Measurements from ENCODE around the gene GTF2A1L. TPM values are rescaled to one million over a fixed set of nuclear protein-coding genes. Genes with fewer than 3 reads are reported as not detected.
"Not testable (repeated sequence)": the region's sequence is repeated elsewhere in the genome, so short reads cannot be mapped to it uniquely, and the experiment has no call there.

GTF2A1L gene
- total RNA-seq, 1 donor from 2014 or later: not detected

- no peak overlapping the region for H3K27ac Mint-ChIP-seq (ENCODE audit: unreplicated experiment)
Measured at GRCh38 chr2:48619526-48619925, 1.9 kb downstream of the GTF2A1L start.

GRCh38 chr2:48620604-48621003 lies 2.9 kb downstream of the GTF2A1L start:
- H3K27me3 Mint-ChIP-seq (ENCODE audit: unreplicated experiment): no peaks in the 10 kb centered on the region
- no peak overlapping the region for H3K4me3 Mint-ChIP-seq (ENCODE audit: unreplicated experiment)
- no peaks in the 10 kb centered on the region for H3K4me1 Mint-ChIP-seq (ENCODE audit: unreplicated experiment)
- DNase-seq (ENCODE audit: low spot score): no peak
- H3K27ac Mint-ChIP-seq (ENCODE audit: unreplicated experiment): no peak overlapping the region
- H3K9me3 Mint-ChIP-seq (ENCODE audit: unreplicated experiment): no peaks in the 10 kb centered on the region
- no peak for TF ChIP-seq CTCF (IDR thresholded peaks at IDR 0.05; ENCODE audit: unreplicated experiment)
- H3K36me3 Mint-ChIP-seq (ENCODE audit: low read depth, unreplicated experiment): no peaks in the 10 kb centered on the region

More at GRCh38 chr2:48619526-48619925, 1.9 kb downstream of the GTF2A1L start:
- no peak overlapping the region for H3K4me3 Mint-ChIP-seq (ENCODE audit: unreplicated experiment)
- TF ChIP-seq CTCF (IDR thresholded peaks at IDR 0.05; ENCODE audit: unreplicated experiment): no peak
- no peaks in the 10 kb centered on the region for H3K36me3 Mint-ChIP-seq (ENCODE audit: low read depth, unreplicated experiment)
- H3K4me1 Mint-ChIP-seq (ENCODE audit: unreplicated experiment): no peaks in the 10 kb centered on the region
- H3K27me3 Mint-ChIP-seq (ENCODE audit: unreplicated experiment): peaks cover 1% of the 10 kb centered on the region
- DNase-seq (ENCODE audit: low spot score): no peak
- H3K9me3 Mint-ChIP-seq (ENCODE audit: unreplicated experiment): no peaks in the 10 kb centered on the region

GRCh38 chr2:48622691-48623090 lies 5.0 kb downstream of the GTF2A1L start:
- not testable (repeated sequence) for H3K4me1 Mint-ChIP-seq (ENCODE audit: unreplicated experiment); H3K27me3 Mint-ChIP-seq (ENCODE audit: unreplicated experiment); H3K9me3 Mint-ChIP-seq (ENCODE audit: unreplicated experiment); DNase-seq (ENCODE audit: low spot score); H3K4me3 Mint-ChIP-seq (ENCODE audit: unreplicated experiment); H3K36me3 Mint-ChIP-seq (ENCODE audit: low read depth, unreplicated experiment); H3K27ac Mint-ChIP-seq (ENCODE audit: unreplicated experiment)

GRCh38 chr2:48624696-48625095 lies 7.0 kb downstream of the GTF2A1L start:
- H3K4me3 Mint-ChIP-seq (ENCODE audit: unreplicated experiment): no peak overlapping the region
- no peaks in the 10 kb centered on the region for H3K4me1 Mint-ChIP-seq (ENCODE audit: unreplicated experiment)
- peaks cover 6% of the 10 kb centered on the region for H3K9me3 Mint-ChIP-seq (ENCODE audit: unreplicated experiment)
- H3K36me3 Mint-ChIP-seq (ENCODE audit: low read depth, unreplicated experiment): peaks cover 5% of the 10 kb centered on the region
- no peak overlapping the region for H3K27ac Mint-ChIP-seq (ENCODE audit: unreplicated experiment)
- DNase-seq (ENCODE audit: low spot score): no peak
- peaks cover 2% of the 10 kb centered on the region for H3K27me3 Mint-ChIP-seq (ENCODE audit: unreplicated experiment)
- no peak for TF ChIP-seq CTCF (IDR thresholded peaks at IDR 0.05; ENCODE audit: unreplicated experiment)

- H3K9me3 Mint-ChIP-seq (ENCODE audit: unreplicated experiment): peaks cover 6% of the 10 kb centered on the region
- H3K27ac Mint-ChIP-seq (ENCODE audit: unreplicated experiment): no peak overlapping the region
- peaks cover 5% of the 10 kb centered on the region for H3K36me3 Mint-ChIP-seq (ENCODE audit: low read depth, unreplicated experiment)
- H3K4me3 Mint-ChIP-seq (ENCODE audit: unreplicated experiment): no peak overlapping the region
- H3K4me1 Mint-ChIP-seq (ENCODE audit: unreplicated experiment): no peaks in the 10 kb centered on the region
- peaks cover 2% of the 10 kb centered on the region for H3K27me3 Mint-ChIP-seq (ENCODE audit: unreplicated experiment)
- no peak for DNase-seq (ENCODE audit: low spot score)
- no peak for TF ChIP-seq CTCF (IDR thresholded peaks at IDR 0.05; ENCODE audit: unreplicated experiment)
Measured at GRCh38 chr2:48626047-48626446, 8.4 kb downstream of the GTF2A1L start.

- Mint-ChIP-seq H3K9me3 (ENCODE audit: unreplicated experiment) (no peaks in the 10 kb centered on the region), H3K4me3 (ENCODE audit: unreplicated experiment) (no peak overlapping the region), H3K4me1 (ENCODE audit: unreplicated experiment) (no peaks in the 10 kb centered on the region), H3K36me3 (ENCODE audit: low read depth, unreplicated experiment) (no peaks in the 10 kb centered on the region), H3K27ac (ENCODE audit: unreplicated experiment) (no peak overlapping the region), H3K27me3 (ENCODE audit: unreplicated experiment) (peaks cover 3% of the 10 kb centered on the region)
- DNase-seq (ENCODE audit: low spot score): no peak
- no peak for TF ChIP-seq CTCF (IDR thresholded peaks at IDR 0.05; ENCODE audit: unreplicated experiment)
Measured at GRCh38 chr2:48633143-48633542, 15.5 kb downstream of the GTF2A1L start.
